C4-2B (cell line): ENCODE measurements around the gene BORCS5.

Experiments used
- H3K27ac ChIP-seq: fragments of 450-650 bp; 2 replicates; pipeline ENCODE4 v1.5.1; 2017
- CTCF ChIP-seq: fragments of 450-650 bp; conservative IDR thresholded peaks from 2 replicates; pipeline ENCODE4 v1.5.1; 2017; ENCODE audit warnings: mild to moderate bottlenecking
- ZFX ChIP-seq: fragments of 450-650 bp; IDR thresholded peaks from 2 replicates; pipeline ENCODE4 v1.6.1; 2017

The BORCS5 gene

GRCh38 chr12:12398026-12398859 lies 41.4 kb downstream of the BORCS5 start:
- TF ChIP-seq CTCF: no peak; the same call in 1 of the 2 replicates
- TF ChIP-seq ZFX: no peak
- no peak overlapping the region; the same call in 1 of the 2 replicates for H3K27ac ChIP-seq

- TF ChIP-seq CTCF: no peak
- TF ChIP-seq ZFX: no peak
- no peak overlapping the region for H3K27ac ChIP-seq
Observed at GRCh38 chr12:12399161-12399560, 42.3 kb downstream of the BORCS5 start.

- TF ChIP-seq ZFX (no peak), CTCF (no peak)
Observed at GRCh38 chr12:12399776-12400305, 43.0 kb downstream of the BORCS5 start.

GRCh38 chr12:12400793-12401192 lies 43.9 kb downstream of the BORCS5 start:
- no peak overlapping the region for H3K27ac ChIP-seq

More at GRCh38 chr12:12399776-12400305, 43.0 kb downstream of the BORCS5 start:
- no peak overlapping the region for H3K27ac ChIP-seq

GRCh38 chr12:12403264-12404248 lies 46.7 kb downstream of the BORCS5 start:
- TF ChIP-seq ZFX (no peak), CTCF (no peak)
- peak overlapping the region; percentile 89; the same call in 1 of the 2 replicates for H3K27ac ChIP-seq

More at GRCh38 chr12:12400793-12401192, 43.9 kb downstream of the BORCS5 start:
- TF ChIP-seq CTCF (no peak), ZFX (no peak)

- TF ChIP-seq ZFX: no peak
- TF ChIP-seq CTCF: no peak
- H3K27ac ChIP-seq: peak overlapping the region; percentile 85
Observed at GRCh38 chr12:12404297-12404696, 47.4 kb downstream of the BORCS5 start.
